WTC11 (cell line): ENCODE measurements around the gene RRBP1. TPM values are rescaled to one million over a fixed set of nuclear protein-coding genes. Genes with fewer than 3 reads are reported as not detected.

ENCODE experiments used
- ATAC-seq: fragments of 200-7000 bp; cut with Tn5 transposase; 2 replicates; pipeline ENCODE4 v1.10.0; 2021; ENCODE audit warnings: mild to moderate bottlenecking, moderate library complexity
- CTCF ChIA-PET: fragments of 300-600 bp; sonication (Branson Sonifier 250); formaldehyde crosslinking; loops from one replicate; lab custom pipeline; 2021; ENCODE audit warnings: antibody characterized with exemption; lab: Charles Lee
- POLR2A ChIA-PET: fragments of 350-600 bp; sonication (Branson Sonifier 250); formaldehyde crosslinking; loops from one replicate; lab custom pipeline; 2021; ENCODE audit warnings: antibody characterized with exemption; lab: Charles Lee
- DNase-seq: peaks from one replicate; pipeline ENCODE4 v3.0.0; 2021; ENCODE audit warnings: low spot score
- H3K27ac Mint-ChIP-seq: 2 replicates; pipeline ENCODE4 v1.8.0; 2021; ENCODE audit warnings: mixed read lengths
- H3K27me3 Mint-ChIP-seq: 2 replicates; pipeline ENCODE4 v1.8.0; 2021; ENCODE audit warnings: low read depth, mild to moderate bottlenecking, moderate library complexity, mixed read lengths
- H3K36me3 Mint-ChIP-seq: 2 replicates; pipeline ENCODE4 v1.8.0; 2021; ENCODE audit warnings: mixed read lengths
- H3K4me1 Mint-ChIP-seq: 2 replicates; pipeline ENCODE4 v1.8.0; 2022; ENCODE audit warnings: mixed read lengths
- H3K4me3 Mint-ChIP-seq: 2 replicates; pipeline ENCODE4 v1.8.0; 2021; ENCODE audit warnings: mild to moderate bottlenecking, moderate library complexity, mixed read lengths
- H3K9me3 Mint-ChIP-seq: 2 replicates; pipeline ENCODE4 v1.8.0; 2021; ENCODE audit warnings: mixed read lengths
- ATF1 ChIP-seq: sonication (generic); formaldehyde crosslinking; IDR thresholded peaks from 2 replicates; pipeline ENCODE4 v1.8.1; 2023; ENCODE audit warnings: mild to moderate bottlenecking, moderate library complexity, missing genetic modification reagents
- CREM ChIP-seq: sonication (generic); formaldehyde crosslinking; IDR thresholded peaks from 2 replicates; pipeline ENCODE4 v1.8.1; 2022; ENCODE audit warnings: mild to moderate bottlenecking, missing genetic modification reagents, moderate library complexity
- FOXP1 ChIP-seq: sonication (generic); formaldehyde crosslinking; IDR thresholded peaks from 2 replicates; pipeline ENCODE4 v1.8.0; 2022; ENCODE audit warnings: missing genetic modification reagents, mild to moderate bottlenecking, moderate library complexity, borderline replicate concordance
- GABPB1 ChIP-seq: sonication (generic); formaldehyde crosslinking; IDR thresholded peaks from 2 replicates; pipeline ENCODE4 v1.8.1; 2023; ENCODE audit warnings: mild to moderate bottlenecking, missing genetic modification reagents
- IRF2 ChIP-seq: sonication (generic); formaldehyde crosslinking; IDR thresholded peaks from 2 replicates; pipeline ENCODE4 v1.8.0; 2022; ENCODE audit warnings: low read depth, missing genetic modification reagents, borderline replicate concordance
- KAT7 ChIP-seq: sonication (generic); formaldehyde crosslinking; IDR thresholded peaks from 2 replicates; pipeline ENCODE4 v1.8.1; 2023; ENCODE audit warnings: missing genetic modification reagents, mild to moderate bottlenecking, borderline replicate concordance
- NFATC4 ChIP-seq: fragments of 250-450 bp; sonication (Bioruptor Pico); IDR thresholded peaks from 2 replicates; pipeline ENCODE4 v1.9.0; 2021; ENCODE audit warnings: mild to moderate bottlenecking
- NFYB ChIP-seq: sonication (generic); formaldehyde crosslinking; conservative IDR thresholded peaks from 2 replicates; pipeline ENCODE4 v1.8.0; 2022; ENCODE audit warnings: low read depth, missing genetic modification reagents
- SMAD3 ChIP-seq: sonication (generic); formaldehyde crosslinking; IDR thresholded peaks from 2 replicates; pipeline ENCODE4 v1.8.0; 2022; ENCODE audit warnings: missing genetic modification reagents, mild to moderate bottlenecking, borderline replicate concordance
- TEAD1 ChIP-seq: sonication (generic); formaldehyde crosslinking; IDR thresholded peaks from 2 replicates; pipeline ENCODE4 v1.8.0; 2022; ENCODE audit warnings: mild to moderate bottlenecking, missing genetic modification reagents
- TEAD4 ChIP-seq: sonication (generic); formaldehyde crosslinking; IDR thresholded peaks from 2 replicates; pipeline ENCODE4 v1.8.0; 2022; ENCODE audit warnings: mild to moderate bottlenecking, missing genetic modification reagents
- TP53 ChIP-seq: sonication (generic); formaldehyde crosslinking; IDR thresholded peaks from 2 replicates; pipeline ENCODE4 v1.8.1; 2023; ENCODE audit warnings: mild to moderate bottlenecking, missing genetic modification reagents
- ZNF121 ChIP-seq: sonication (generic); formaldehyde crosslinking; IDR thresholded peaks from 2 replicates; pipeline ENCODE4 v1.8.0; 2023; ENCODE audit warnings: missing genetic modification reagents
- ZNF416 ChIP-seq: fragments of 250-450 bp; sonication (Bioruptor Pico); IDR thresholded peaks from 2 replicates; pipeline ENCODE4 v1.9.0; 2021; ENCODE audit warnings: mild to moderate bottlenecking, inconsistent platforms
- ZNF671 ChIP-seq: fragments of 250-450 bp; sonication (Bioruptor Pico); IDR thresholded peaks from 2 replicates; pipeline ENCODE4 v1.8.0; 2021; ENCODE audit warnings: mild to moderate bottlenecking
- total RNA-seq: library from RNA; stranded (reverse); gene quantifications from 3 replicates; pipeline ENCODE4 v1.2.3, GENCODE V29; 2021
- TF ChIP-seq, protein P1 (sequence below): sonication (generic); formaldehyde crosslinking; conservative IDR thresholded peaks from 2 replicates; pipeline ENCODE4 v1.8.1; 2023; ENCODE audit warnings: mild to moderate bottlenecking, low read depth, missing genetic modification reagents, moderate library complexity
- TF ChIP-seq, protein P2 (sequence below): sonication (generic); formaldehyde crosslinking; IDR thresholded peaks from 2 replicates; pipeline ENCODE4 v1.8.0; 2022; ENCODE audit warnings: mild to moderate bottlenecking, missing genetic modification reagents
- TF ChIP-seq, protein P3 (sequence below): sonication (generic); formaldehyde crosslinking; IDR thresholded peaks from 2 replicates; pipeline ENCODE4 v1.8.1; 2022; ENCODE audit warnings: mild to moderate bottlenecking, missing genetic modification reagents, moderate library complexity, borderline replicate concordance
- TF ChIP-seq, protein P4 (sequence below): sonication (generic); formaldehyde crosslinking; IDR thresholded peaks from 2 replicates; pipeline ENCODE4 v1.8.1; 2023; ENCODE audit warnings: mild to moderate bottlenecking, missing genetic modification reagents, borderline replicate concordance

Gene RRBP1
- total RNA-seq, 1 experiment from 2014 or later, result 171 TPM

DNA sequence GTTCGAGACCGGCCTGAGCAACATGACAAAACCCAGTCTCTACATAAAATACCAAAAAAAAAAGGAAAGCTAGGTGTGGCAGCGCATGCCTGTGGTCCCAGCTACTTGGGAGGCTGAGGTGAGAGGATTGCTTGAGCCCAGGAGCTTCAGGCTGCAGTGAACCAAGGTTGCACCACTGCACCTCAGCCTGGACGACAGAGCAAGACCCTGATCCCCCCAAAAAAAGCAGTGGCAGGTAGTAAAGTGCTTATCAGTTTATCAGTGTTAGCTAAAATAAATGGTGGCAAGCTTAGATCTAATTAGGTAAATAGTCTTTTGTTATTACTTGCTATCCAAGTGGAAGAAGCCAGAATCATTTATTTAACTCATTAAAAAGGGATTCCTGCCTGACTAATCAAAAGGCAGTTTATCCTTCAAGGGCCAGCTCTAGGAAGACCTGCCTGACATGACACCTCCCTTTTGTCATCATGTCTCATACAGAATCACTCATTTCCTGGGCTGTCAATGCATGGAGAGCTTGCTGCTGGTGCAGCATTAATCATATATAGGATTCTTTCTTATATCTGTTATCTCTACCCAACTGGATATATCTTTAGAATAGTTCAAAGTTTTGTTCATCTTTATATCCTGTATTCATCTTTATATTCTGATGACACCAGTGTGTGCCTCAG lies 102.5 kb downstream of the RRBP1 start:
- POLR2A ChIA-PET, result interaction anchor here (1.5 kb wide), 1 partner anchor 10 kb away, joined by 10 read pairs; the partner anchor contains the start of gene DSTN
- DNase-seq, result no peak
- H3K9me3 Mint-ChIP-seq, result no peaks in the 10 kb centered on the region
- no peak for ATAC-seq
- H3K27me3 Mint-ChIP-seq, result no peaks in the 10 kb centered on the region
- H3K27ac Mint-ChIP-seq, result no peak overlapping the region
- no peaks in the 10 kb centered on the region for H3K36me3 Mint-ChIP-seq
- peaks cover 41% of the 10 kb centered on the region for H3K4me1 Mint-ChIP-seq
- no peak overlapping the region for H3K4me3 Mint-ChIP-seq
- no peak for TF ChIP-seq TEAD1
- no peak for TF ChIP-seq ZNF671 (CRISPR knock-in tag)
- TF ChIP-seq ZNF121 (CRISPR knock-in tag), result peak; percentile 53; the same call in 1 of the 2 replicates
- TF ChIP-seq CREM (CRISPR knock-in tag), result no peak
- no peak for TF ChIP-seq ATF1 (CRISPR knock-in tag)
- TF ChIP-seq, protein P1, sequence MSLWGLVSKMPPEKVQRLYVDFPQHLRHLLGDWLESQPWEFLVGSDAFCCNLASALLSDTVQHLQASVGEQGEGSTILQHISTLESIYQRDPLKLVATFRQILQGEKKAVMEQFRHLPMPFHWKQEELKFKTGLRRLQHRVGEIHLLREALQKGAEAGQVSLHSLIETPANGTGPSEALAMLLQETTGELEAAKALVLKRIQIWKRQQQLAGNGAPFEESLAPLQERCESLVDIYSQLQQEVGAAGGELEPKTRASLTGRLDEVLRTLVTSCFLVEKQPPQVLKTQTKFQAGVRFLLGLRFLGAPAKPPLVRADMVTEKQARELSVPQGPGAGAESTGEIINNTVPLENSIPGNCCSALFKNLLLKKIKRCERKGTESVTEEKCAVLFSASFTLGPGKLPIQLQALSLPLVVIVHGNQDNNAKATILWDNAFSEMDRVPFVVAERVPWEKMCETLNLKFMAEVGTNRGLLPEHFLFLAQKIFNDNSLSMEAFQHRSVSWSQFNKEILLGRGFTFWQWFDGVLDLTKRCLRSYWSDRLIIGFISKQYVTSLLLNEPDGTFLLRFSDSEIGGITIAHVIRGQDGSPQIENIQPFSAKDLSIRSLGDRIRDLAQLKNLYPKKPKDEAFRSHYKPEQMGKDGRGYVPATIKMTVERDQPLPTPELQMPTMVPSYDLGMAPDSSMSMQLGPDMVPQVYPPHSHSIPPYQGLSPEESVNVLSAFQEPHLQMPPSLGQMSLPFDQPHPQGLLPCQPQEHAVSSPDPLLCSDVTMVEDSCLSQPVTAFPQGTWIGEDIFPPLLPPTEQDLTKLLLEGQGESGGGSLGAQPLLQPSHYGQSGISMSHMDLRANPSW (CRISPR knock-in tag), result no peak
- CTCF ChIA-PET, result no interaction called here

DNA sequence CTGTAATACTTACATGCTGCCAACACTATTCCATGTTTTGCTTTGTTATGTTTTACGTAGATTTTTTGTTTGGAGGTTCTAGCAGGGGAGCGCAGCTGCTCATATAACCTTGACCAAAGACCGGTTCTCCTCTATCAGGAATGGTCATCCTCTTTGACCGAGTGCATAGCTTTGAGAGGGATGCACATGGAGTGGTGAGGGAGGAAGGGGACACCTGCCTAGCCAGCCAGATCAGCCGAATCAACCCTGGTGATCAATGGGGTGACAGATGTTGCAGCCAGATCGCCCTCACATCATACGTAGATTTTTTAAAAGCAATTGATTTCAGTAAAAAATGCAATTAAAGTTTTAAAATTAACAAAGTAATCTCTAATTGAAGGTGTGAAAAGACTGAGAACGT lies 105.8 kb downstream of the RRBP1 start:
- no peak for ATAC-seq
- Mint-ChIP-seq H3K4me3 (no peak overlapping the region), H3K36me3 (no peaks in the 10 kb centered on the region), H3K27ac (peak overlapping the region; percentile 71; the same call in 1 of the 2 replicates), H3K4me1 (peaks cover 61% of the 10 kb centered on the region), H3K9me3 (no peaks in the 10 kb centered on the region), H3K27me3 (no peaks in the 10 kb centered on the region)
- CTCF ChIA-PET, result no interaction called here
- TF ChIP-seq, protein P2, sequence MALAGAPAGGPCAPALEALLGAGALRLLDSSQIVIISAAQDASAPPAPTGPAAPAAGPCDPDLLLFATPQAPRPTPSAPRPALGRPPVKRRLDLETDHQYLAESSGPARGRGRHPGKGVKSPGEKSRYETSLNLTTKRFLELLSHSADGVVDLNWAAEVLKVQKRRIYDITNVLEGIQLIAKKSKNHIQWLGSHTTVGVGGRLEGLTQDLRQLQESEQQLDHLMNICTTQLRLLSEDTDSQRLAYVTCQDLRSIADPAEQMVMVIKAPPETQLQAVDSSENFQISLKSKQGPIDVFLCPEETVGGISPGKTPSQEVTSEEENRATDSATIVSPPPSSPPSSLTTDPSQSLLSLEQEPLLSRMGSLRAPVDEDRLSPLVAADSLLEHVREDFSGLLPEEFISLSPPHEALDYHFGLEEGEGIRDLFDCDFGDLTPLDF (CRISPR knock-in tag), result no peak
- TF ChIP-seq SMAD3 (no peak), IRF2 (CRISPR knock-in tag) (no peak), NFATC4 (CRISPR knock-in tag) (no peak), FOXP1 (CRISPR knock-in tag) (no peak), NFYB (CRISPR knock-in tag) (no peak), KAT7 (CRISPR knock-in tag) (no peak), GABPB1 (no peak), ZNF416 (CRISPR knock-in tag) (no peak), TEAD4 (CRISPR knock-in tag) (no peak), TP53 (CRISPR knock-in tag) (no peak)
- TF ChIP-seq, protein P3, sequence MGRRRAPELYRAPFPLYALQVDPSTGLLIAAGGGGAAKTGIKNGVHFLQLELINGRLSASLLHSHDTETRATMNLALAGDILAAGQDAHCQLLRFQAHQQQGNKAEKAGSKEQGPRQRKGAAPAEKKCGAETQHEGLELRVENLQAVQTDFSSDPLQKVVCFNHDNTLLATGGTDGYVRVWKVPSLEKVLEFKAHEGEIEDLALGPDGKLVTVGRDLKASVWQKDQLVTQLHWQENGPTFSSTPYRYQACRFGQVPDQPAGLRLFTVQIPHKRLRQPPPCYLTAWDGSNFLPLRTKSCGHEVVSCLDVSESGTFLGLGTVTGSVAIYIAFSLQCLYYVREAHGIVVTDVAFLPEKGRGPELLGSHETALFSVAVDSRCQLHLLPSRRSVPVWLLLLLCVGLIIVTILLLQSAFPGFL (CRISPR knock-in tag), result no peak
- TF ChIP-seq, protein P4, sequence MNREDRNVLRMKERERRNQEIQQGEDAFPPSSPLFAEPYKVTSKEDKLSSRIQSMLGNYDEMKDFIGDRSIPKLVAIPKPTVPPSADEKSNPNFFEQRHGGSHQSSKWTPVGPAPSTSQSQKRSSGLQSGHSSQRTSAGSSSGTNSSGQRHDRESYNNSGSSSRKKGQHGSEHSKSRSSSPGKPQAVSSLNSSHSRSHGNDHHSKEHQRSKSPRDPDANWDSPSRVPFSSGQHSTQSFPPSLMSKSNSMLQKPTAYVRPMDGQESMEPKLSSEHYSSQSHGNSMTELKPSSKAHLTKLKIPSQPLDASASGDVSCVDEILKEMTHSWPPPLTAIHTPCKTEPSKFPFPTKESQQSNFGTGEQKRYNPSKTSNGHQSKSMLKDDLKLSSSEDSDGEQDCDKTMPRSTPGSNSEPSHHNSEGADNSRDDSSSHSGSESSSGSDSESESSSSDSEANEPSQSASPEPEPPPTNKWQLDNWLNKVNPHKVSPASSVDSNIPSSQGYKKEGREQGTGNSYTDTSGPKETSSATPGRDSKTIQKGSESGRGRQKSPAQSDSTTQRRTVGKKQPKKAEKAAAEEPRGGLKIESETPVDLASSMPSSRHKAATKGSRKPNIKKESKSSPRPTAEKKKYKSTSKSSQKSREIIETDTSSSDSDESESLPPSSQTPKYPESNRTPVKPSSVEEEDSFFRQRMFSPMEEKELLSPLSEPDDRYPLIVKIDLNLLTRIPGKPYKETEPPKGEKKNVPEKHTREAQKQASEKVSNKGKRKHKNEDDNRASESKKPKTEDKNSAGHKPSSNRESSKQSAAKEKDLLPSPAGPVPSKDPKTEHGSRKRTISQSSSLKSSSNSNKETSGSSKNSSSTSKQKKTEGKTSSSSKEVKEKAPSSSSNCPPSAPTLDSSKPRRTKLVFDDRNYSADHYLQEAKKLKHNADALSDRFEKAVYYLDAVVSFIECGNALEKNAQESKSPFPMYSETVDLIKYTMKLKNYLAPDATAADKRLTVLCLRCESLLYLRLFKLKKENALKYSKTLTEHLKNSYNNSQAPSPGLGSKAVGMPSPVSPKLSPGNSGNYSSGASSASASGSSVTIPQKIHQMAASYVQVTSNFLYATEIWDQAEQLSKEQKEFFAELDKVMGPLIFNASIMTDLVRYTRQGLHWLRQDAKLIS (CRISPR knock-in tag), result no peak
- no peak for DNase-seq
- POLR2A ChIA-PET, result no interaction called here
